ENCODE measurements around the gene ARHGAP28.

- no peak for TF ChIP-seq EZH2 (IDR thresholded peaks at IDR 0.05; ENCODE audit: insufficient read depth, poor library complexity, severe bottlenecking)
- no peak for TF ChIP-seq EZH2phosphoT487 (IDR thresholded peaks at IDR 0.05; ENCODE audit: insufficient read depth, low read depth)
Observed at GRCh38 chr18:6901286-6901926, 171.9 kb downstream of the ARHGAP28 start.

All from GM23248 (cell line).